Measurements from ENCODE around the gene JAML. TPM values are rescaled to one million over a fixed set of nuclear protein-coding genes. Genes with fewer than 3 reads are reported as not detected.

JAML gene
- total RNA-seq, 1 donor from 2014 or later: 2.5 TPM

DNA sequence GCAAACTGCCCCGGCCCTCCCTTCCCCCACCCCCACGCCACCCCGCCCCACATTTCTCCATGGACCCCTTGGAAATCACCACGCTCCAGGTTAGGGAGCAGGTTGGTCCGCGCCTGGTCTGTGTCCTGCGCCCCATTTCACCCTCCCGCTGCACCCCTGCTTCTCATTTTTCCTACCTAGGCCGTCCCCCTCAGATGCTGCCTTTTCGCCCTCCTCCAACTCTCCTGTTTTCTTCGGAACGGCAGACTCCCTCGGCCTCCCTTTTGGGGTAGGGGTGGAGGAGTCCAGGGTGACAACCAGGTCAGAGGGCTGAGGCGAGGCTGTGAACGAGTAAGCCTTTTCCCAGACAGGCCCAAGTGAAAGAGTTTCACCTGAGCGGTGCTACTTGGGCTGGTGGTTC, 71.3 kb downstream of the JAML start:
- Histone ChIP-seq H3K27me3 (ENCODE audit: control insufficient read depth, insufficient read depth, low read length) (peaks cover 96% of the 10 kb centered on the region), H3K4me3 (ENCODE audit: low read depth, low read length) (no peak overlapping the region)

DNA sequence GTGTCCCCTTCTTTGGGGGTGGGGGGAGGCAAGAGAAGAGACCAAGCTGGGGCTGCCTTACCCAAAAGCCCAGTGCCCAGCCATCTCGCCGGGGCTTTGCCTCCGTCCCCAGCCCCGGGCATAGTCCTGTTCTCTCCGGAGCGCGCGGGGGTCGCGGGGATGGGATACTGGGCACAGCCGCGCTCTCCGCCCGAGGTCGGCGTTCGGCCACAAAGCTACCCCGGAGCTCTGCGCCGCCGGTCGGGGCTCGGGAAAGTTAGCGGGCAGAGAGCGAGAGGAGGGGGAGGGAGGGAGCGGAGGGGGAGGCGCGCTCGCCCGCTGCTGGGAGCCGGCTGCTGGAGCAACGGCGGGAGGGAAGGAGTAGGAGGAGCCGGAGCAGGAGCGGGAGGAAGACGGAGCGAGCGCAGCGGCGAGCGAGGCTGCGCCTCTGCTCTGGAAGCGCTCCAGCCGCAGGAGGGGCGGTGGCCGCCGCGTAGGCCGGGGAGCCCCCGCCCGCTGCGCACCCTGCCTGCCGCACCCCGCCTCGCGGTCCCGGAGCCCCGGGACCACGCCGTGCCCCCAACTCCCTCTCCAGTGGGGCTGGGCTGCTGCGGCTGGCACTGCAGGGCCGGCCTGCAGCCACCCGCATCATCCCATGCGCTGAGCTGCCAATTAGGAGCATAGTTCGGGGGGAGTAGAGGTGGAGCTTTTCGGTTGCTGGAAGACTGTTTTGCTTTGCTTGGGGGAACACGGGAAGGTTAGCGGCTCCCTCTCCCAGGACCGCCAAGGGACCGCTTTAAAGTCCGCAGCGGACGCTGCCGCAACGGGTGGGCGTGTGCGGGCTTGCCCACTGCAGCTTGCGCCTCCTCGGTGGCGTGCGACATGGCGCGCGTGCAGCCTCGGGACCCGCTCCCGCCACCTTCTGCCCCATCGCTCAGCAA, 72.0 kb downstream of the JAML start, which contains the start of gene SCN4B:
Gene SCN4B, minus strand, starts transcription at position 272 of the 920 bp plus-strand sequence. Its CDS starts 150 bp downstream, at position 122.
- peak within 1 kb of the TSS; percentile 34 for H3K4me3 ChIP-seq (ENCODE audit: low read depth, low read length)
- H3K27me3 ChIP-seq (ENCODE audit: control insufficient read depth, insufficient read depth, low read length): peaks cover 96% of the 10 kb centered on the region
- TF ChIP-seq, protein P1, sequence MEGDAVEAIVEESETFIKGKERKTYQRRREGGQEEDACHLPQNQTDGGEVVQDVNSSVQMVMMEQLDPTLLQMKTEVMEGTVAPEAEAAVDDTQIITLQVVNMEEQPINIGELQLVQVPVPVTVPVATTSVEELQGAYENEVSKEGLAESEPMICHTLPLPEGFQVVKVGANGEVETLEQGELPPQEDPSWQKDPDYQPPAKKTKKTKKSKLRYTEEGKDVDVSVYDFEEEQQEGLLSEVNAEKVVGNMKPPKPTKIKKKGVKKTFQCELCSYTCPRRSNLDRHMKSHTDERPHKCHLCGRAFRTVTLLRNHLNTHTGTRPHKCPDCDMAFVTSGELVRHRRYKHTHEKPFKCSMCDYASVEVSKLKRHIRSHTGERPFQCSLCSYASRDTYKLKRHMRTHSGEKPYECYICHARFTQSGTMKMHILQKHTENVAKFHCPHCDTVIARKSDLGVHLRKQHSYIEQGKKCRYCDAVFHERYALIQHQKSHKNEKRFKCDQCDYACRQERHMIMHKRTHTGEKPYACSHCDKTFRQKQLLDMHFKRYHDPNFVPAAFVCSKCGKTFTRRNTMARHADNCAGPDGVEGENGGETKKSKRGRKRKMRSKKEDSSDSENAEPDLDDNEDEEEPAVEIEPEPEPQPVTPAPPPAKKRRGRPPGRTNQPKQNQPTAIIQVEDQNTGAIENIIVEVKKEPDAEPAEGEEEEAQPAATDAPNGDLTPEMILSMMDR (IDR thresholded peaks at IDR 0.05; ENCODE audit: insufficient read depth, low read length, poor library complexity, severe bottlenecking): no peak
- H3K36me3 ChIP-seq (ENCODE audit: control insufficient read depth, insufficient read depth, low read length): no peaks in the 10 kb centered on the region
- DNase-seq (ENCODE audit: low read depth): no peak

More for the DNA sequence above, 71.3 kb downstream of the JAML start:
- no peaks in the 10 kb centered on the region for H3K36me3 ChIP-seq (ENCODE audit: control insufficient read depth, insufficient read depth, low read length)
- TF ChIP-seq, protein P1 (IDR thresholded peaks at IDR 0.05; ENCODE audit: insufficient read depth, low read length, poor library complexity, severe bottlenecking): no peak
- no peak for DNase-seq (ENCODE audit: low read depth)

DNA sequence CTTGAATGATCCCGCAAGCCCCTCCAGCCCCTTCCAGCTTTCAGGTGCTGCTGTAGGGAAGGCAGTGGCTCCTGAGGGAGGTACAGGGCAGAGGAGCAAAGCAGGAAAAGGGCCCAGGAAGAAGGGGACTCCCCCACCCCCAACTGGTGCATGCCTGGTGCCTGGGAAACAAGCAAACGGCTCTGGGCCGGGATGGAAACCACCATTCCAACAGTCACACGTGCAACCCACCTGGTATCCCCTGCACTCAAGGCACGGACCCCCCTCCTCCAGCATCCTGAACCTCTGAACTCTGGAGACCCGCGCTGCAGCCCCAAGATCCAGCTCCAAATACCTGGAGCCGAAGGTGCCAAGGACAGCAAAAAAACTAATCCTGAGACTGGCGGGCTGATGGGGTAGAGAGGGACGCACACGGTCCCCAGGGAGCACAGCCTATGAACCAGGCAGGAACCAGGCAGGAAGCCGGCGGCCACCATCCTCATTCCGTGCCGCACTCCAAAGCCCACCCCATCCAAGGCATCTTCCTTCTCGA, 72.7 kb downstream of the JAML start:
- DNase-seq (ENCODE audit: low read depth): no peak
- no peaks in the 10 kb centered on the region for H3K36me3 ChIP-seq (ENCODE audit: control insufficient read depth, insufficient read depth, low read length)
- TF ChIP-seq, protein P1 (IDR thresholded peaks at IDR 0.05; ENCODE audit: insufficient read depth, low read length, poor library complexity, severe bottlenecking): no peak

DNA sequence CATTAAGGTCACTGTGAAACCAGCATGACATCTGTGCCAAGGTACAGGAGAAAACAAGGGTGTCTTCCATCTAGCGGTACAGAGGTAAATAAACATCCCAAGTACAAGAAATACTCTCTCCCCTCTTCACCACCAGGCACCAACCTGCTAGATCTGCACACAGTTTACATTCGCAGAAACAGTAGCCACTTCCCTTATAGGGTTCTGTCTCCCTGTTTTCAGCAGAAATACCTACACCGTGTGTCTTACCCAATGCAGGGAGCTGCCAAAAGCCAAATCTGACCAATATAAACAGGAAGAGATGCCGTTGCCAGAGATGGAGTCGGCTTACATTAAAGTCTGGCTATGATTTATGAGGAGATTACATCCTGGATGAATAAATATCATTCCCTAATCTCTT, 73.4 kb downstream of the JAML start:
- H3K27me3 ChIP-seq (ENCODE audit: control insufficient read depth, insufficient read depth, low read length): peaks cover 88% of the 10 kb centered on the region
- no peak overlapping the region for H3K4me3 ChIP-seq (ENCODE audit: low read depth, low read length)
- no peaks in the 10 kb centered on the region for H3K36me3 ChIP-seq (ENCODE audit: control insufficient read depth, insufficient read depth, low read length)
- DNase-seq (ENCODE audit: low read depth): no peak
- TF ChIP-seq, protein P1 (IDR thresholded peaks at IDR 0.05; ENCODE audit: insufficient read depth, low read length, poor library complexity, severe bottlenecking): no peak

More for the DNA sequence above, 72.7 kb downstream of the JAML start:
- peaks cover 92% of the 10 kb centered on the region for H3K27me3 ChIP-seq (ENCODE audit: control insufficient read depth, insufficient read depth, low read length)
- no peak overlapping the region for H3K4me3 ChIP-seq (ENCODE audit: low read depth, low read length)

DNA sequence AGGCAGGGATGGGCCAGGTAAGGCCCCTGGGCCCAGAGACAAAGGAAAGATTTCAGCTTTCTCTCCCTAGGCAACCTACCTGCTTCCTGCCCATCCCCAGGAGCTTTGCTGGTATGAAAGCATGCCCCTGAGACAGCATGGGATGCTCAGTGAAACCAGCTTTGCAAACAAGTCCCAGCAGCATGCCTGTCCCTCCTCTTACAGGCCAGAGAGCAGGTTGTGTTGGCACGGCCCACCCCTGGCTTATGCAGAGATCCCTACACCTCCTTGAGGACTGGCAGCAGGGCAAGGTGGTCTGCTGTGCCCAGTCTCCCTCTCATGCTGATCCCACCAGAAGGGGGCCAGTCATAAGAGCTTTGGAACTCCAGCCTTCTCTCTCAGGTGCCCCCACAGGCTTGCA, 75.3 kb downstream of the JAML start:
- TF ChIP-seq, protein P1 (IDR thresholded peaks at IDR 0.05; ENCODE audit: insufficient read depth, low read length, poor library complexity, severe bottlenecking): no peak
- Histone ChIP-seq H3K27me3 (ENCODE audit: control insufficient read depth, insufficient read depth, low read length) (peaks cover 85% of the 10 kb centered on the region), H3K4me3 (ENCODE audit: low read depth, low read length) (no peak overlapping the region), H3K36me3 (ENCODE audit: control insufficient read depth, insufficient read depth, low read length) (no peaks in the 10 kb centered on the region)
- no peak for DNase-seq (ENCODE audit: low read depth)

Measured in kidney epithelial cell (primary cell).